Measurements from ENCODE around the gene SARDH.

The SARDH gene

GRCh38 chr9:133732639-133733408 is 5.3 kb downstream of the SARDH start:
- no peak overlapping the region for H3K4me2 ChIP-seq (ENCODE audit: insufficient read depth, low read length)
- ATAC-seq (ENCODE audit: insufficient read depth, low read depth), result no peak
- peaks cover 1% of the 10 kb centered on the region; the same call in 1 of the 2 replicates for H4K20me1 ChIP-seq (ENCODE audit: insufficient read depth, low read length)
- H3K9ac ChIP-seq (ENCODE audit: low read depth, low read length), result no peak overlapping the region
- DNase-seq, result no peak
- TF ChIP-seq EZH2 (IDR thresholded peaks at IDR 0.05; ENCODE audit: borderline replicate concordance, low read depth, low read length, severe bottlenecking) (no peak), CTCF (IDR thresholded peaks at IDR 0.05; ENCODE audit: borderline replicate concordance, extremely low read depth, low read length, poor library complexity, severe bottlenecking) (no peak)
- no peaks in the 10 kb centered on the region for H3K27me3 ChIP-seq (ENCODE audit: insufficient read depth, low read length, poor library complexity)
- H3K36me3 ChIP-seq (ENCODE audit: insufficient read depth, low read length), result no peaks in the 10 kb centered on the region
- H3K4me3 ChIP-seq (ENCODE audit: low read depth in 1 of 2, low read length in 2 of 2), result no peak overlapping the region
- H3K27ac ChIP-seq (ENCODE audit: low read length), result no peak overlapping the region
- H3K79me2 ChIP-seq (ENCODE audit: insufficient read depth, low read length), result no peaks in the 10 kb centered on the region
- H3K9me3 ChIP-seq (ENCODE audit: insufficient read depth, low read length, severe bottlenecking), result no peaks in the 10 kb centered on the region
- no peak overlapping the region for H2AFZ ChIP-seq (ENCODE audit: low read depth, low read length)
- peaks cover 14% of the 10 kb centered on the region for H3K4me1 ChIP-seq (ENCODE audit: insufficient read depth, low read length)

- DNase-seq, result no peak
- Histone ChIP-seq H3K4me1 (ENCODE audit: insufficient read depth, low read length) (peaks cover 20% of the 10 kb centered on the region), H3K27me3 (ENCODE audit: insufficient read depth, low read length, poor library complexity) (no peaks in the 10 kb centered on the region), H3K4me2 (ENCODE audit: insufficient read depth, low read length) (no peak overlapping the region), H3K27ac (ENCODE audit: low read length) (no peak overlapping the region), H4K20me1 (ENCODE audit: insufficient read depth, low read length) (peaks cover 3% of the 10 kb centered on the region; the same call in 1 of the 2 replicates), H3K79me2 (ENCODE audit: insufficient read depth, low read length) (no peaks in the 10 kb centered on the region), H3K9ac (ENCODE audit: low read depth, low read length) (no peak overlapping the region), H3K36me3 (ENCODE audit: insufficient read depth, low read length) (no peaks in the 10 kb centered on the region), H2AFZ (ENCODE audit: low read depth, low read length) (no peak overlapping the region), H3K4me3 (ENCODE audit: low read depth in 1 of 2, low read length in 2 of 2) (no peak overlapping the region), H3K9me3 (ENCODE audit: insufficient read depth, low read length, severe bottlenecking) (no peaks in the 10 kb centered on the region)
- no peak for TF ChIP-seq EZH2 (IDR thresholded peaks at IDR 0.05; ENCODE audit: borderline replicate concordance, low read depth, low read length, severe bottlenecking)
- no peak for TF ChIP-seq CTCF (IDR thresholded peaks at IDR 0.05; ENCODE audit: borderline replicate concordance, extremely low read depth, low read length, poor library complexity, severe bottlenecking)
- no peak for ATAC-seq (ENCODE audit: insufficient read depth, low read depth)
Observed at GRCh38 chr9:133731876-133732638, 6.1 kb downstream of the SARDH start.

GRCh38 chr9:133730994-133731715 is 7.0 kb downstream of the SARDH start:
- H3K9ac ChIP-seq (ENCODE audit: low read depth, low read length), result no peak overlapping the region
- peaks cover 27% of the 10 kb centered on the region for H3K4me1 ChIP-seq (ENCODE audit: insufficient read depth, low read length)
- no peak overlapping the region for H2AFZ ChIP-seq (ENCODE audit: low read depth, low read length)
- no peaks in the 10 kb centered on the region for H3K79me2 ChIP-seq (ENCODE audit: insufficient read depth, low read length)
- TF ChIP-seq EZH2 (IDR thresholded peaks at IDR 0.05; ENCODE audit: borderline replicate concordance, low read depth, low read length, severe bottlenecking) (no peak), CTCF (IDR thresholded peaks at IDR 0.05; ENCODE audit: borderline replicate concordance, extremely low read depth, low read length, poor library complexity, severe bottlenecking) (no peak)
- no peaks in the 10 kb centered on the region for H3K36me3 ChIP-seq (ENCODE audit: insufficient read depth, low read length)
- H3K27me3 ChIP-seq (ENCODE audit: insufficient read depth, low read length, poor library complexity), result no peaks in the 10 kb centered on the region
- DNase-seq (no peak), ATAC-seq (ENCODE audit: insufficient read depth, low read depth) (no peak)
- no peak overlapping the region for H3K4me3 ChIP-seq (ENCODE audit: low read depth in 1 of 2, low read length in 2 of 2)
- peaks cover 3% of the 10 kb centered on the region for H4K20me1 ChIP-seq (ENCODE audit: insufficient read depth, low read length)
- H3K9me3 ChIP-seq (ENCODE audit: insufficient read depth, low read length, severe bottlenecking), result no peaks in the 10 kb centered on the region
- no peak overlapping the region for H3K27ac ChIP-seq (ENCODE audit: low read length)
- H3K4me2 ChIP-seq (ENCODE audit: insufficient read depth, low read length), result no peak overlapping the region
